ENCODE data around the gene B3GALNT2. TPM values are rescaled to one million over a fixed set of nuclear protein-coding genes. Genes with fewer than 3 reads are reported as not detected.

Gene B3GALNT2
- total and polyA plus RNA-seq, 12 donors, result 2.6 to 26.6 (median 21.4) TPM

DNA sequence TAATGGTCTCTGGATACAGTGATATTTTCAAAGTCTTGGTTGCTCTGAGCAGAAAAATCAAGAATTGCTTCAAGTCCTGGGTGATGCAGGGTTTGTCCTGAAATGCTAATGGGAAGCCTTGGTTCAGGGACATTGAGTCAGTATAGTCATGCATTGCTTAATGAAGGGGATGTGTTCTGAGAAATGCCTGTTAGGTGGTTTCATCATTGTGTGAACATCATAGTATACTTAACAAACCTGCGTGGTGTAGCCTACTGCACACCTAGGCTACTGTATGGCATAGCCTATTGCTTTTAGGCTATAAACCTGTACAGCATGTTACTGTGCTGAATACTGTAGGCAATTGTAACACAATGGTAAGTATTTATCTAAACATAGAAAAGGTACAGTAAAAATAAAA, 100.7 kb downstream of the B3GALNT2 start:
- intact Hi-C loops (cut with DNase I), result loop anchor here in 2 of 10 donors (10.0 kb wide), 1 partner anchor 59 kb away; no protein-coding TSS in a partner anchor
- 96 to 100% methylated on average over 1 of the region's 1 CpG for WGBS, 2 donors
- no peak for ATAC-seq
- no peaks in the 10 kb centered on the region for H3K9me3 ChIP-seq
- no peaks in the 10 kb centered on the region for H3K27me3 ChIP-seq
- no peak overlapping the region for H3K27ac ChIP-seq
- H3K4me3 ChIP-seq, result no peak overlapping the region
- peaks cover 0 to 32% (median 0%) of the 10 kb centered on the region in 9 donors for H3K36me3 ChIP-seq
- TF ChIP-seq, protein P1, sequence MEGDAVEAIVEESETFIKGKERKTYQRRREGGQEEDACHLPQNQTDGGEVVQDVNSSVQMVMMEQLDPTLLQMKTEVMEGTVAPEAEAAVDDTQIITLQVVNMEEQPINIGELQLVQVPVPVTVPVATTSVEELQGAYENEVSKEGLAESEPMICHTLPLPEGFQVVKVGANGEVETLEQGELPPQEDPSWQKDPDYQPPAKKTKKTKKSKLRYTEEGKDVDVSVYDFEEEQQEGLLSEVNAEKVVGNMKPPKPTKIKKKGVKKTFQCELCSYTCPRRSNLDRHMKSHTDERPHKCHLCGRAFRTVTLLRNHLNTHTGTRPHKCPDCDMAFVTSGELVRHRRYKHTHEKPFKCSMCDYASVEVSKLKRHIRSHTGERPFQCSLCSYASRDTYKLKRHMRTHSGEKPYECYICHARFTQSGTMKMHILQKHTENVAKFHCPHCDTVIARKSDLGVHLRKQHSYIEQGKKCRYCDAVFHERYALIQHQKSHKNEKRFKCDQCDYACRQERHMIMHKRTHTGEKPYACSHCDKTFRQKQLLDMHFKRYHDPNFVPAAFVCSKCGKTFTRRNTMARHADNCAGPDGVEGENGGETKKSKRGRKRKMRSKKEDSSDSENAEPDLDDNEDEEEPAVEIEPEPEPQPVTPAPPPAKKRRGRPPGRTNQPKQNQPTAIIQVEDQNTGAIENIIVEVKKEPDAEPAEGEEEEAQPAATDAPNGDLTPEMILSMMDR (IDR thresholded peaks at IDR 0.05), result no peak
- H3K4me1 ChIP-seq, result peaks cover 0 to 7% (median 3%) of the 10 kb centered on the region in 9 donors
- no peak for DNase-seq

DNA sequence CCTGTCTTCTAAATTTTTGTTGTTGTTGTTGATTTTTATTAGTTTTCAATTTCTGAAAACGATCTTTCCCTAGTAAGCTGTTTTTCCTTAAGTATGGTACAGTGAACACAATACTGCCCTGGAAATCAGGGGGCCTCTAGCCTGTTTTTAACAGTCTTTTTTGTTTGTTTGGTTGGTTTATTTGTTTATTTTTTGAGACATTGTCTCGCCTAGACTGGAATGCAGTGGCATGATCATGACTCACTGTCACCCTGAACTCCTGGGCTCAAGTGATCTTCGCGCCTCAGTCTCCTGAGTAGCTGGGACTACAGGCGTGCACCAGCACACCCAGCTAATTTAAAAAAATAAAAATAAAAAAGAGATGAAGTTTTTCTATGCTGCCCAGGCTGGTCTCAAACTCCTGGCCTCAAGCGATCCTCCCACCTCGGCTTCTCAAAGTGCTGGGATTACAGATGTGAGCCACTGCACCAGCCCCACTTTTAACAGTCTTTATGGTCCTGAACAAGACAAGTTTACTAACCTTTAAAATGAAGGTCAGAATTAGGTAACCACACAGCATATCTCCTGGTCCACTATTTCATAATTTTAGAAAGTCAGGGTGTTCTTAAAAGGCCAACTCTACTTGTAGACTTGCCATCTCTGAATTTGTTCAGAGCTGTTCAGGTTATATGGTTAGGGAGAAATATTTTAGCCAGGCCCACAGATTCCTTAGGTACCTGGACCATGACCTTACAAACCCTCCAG, 101.6 kb downstream of the B3GALNT2 start:
- Histone ChIP-seq H3K36me3 (peaks cover 0 to 32% (median 0%) of the 10 kb centered on the region in 9 donors), H3K4me3 (no peak overlapping the region), H3K9me3 (no peaks in the 10 kb centered on the region), H3K27ac (no peak overlapping the region), H3K4me1 (peaks cover 0 to 6% (median 0%) of the 10 kb centered on the region in 9 donors), H3K27me3 (no peaks in the 10 kb centered on the region)
- ATAC-seq, result no peak
- WGBS, 2 donors, result 97 to 98% methylated on average over 7 of the region's 7 CpGs
- TF ChIP-seq, protein P1 (IDR thresholded peaks at IDR 0.05), result no peak
- DNase-seq, result no peak
- intact Hi-C loops (cut with DNase I), result loop anchor here in 2 of 10 donors (10.0 kb wide), 1 partner anchor 58 kb away; no protein-coding TSS in a partner anchor

DNA sequence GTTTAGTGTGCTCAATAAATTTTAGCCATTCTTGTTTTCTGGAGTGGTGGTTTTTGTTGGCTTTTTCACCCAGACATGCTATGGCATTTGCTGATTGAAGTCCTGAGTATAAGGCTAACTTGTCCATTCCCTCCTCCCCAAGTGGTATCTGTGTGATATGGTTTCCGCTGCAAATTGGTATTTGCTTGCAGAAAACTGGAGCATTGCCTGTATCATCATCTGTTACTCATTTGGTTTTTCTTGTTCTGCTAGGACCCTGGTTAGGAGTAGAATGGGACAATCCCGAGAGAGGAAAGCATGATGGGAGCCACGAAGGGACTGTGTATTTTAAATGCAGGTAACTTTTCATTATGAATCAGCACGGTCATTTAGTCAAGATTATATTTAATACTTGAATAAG, 103.0 kb downstream of the B3GALNT2 start:
- no peak for DNase-seq
- intact Hi-C loops (cut with DNase I), result loop anchor here in 2 of 10 donors (10.0 kb wide), 1 partner anchor 56 kb away; no protein-coding TSS in a partner anchor
- Histone ChIP-seq H3K9me3 (no peaks in the 10 kb centered on the region), H3K4me1 (peaks cover 0 to 6% (median 0%) of the 10 kb centered on the region in 9 donors), H3K4me3 (no peak overlapping the region), H3K27me3 (no peaks in the 10 kb centered on the region), H3K36me3 (peaks cover 0 to 32% (median 0%) of the 10 kb centered on the region in 9 donors), H3K27ac (no peak overlapping the region)
- no peak for ATAC-seq
- TF ChIP-seq, protein P1 (IDR thresholded peaks at IDR 0.05), result no peak
- 88 to 90% methylated on average over 4 of the region's 4 CpGs for WGBS, 2 donors

Other genes starting within 250 kb of the B3GALNT2 start
- 10 to 100 TPM; 12.2 to 21.5 (median 15.5) TPM for gene ARID4B, start 176.3 kb downstream of the B3GALNT2 start, total RNA-seq
- 10 to 100 TPM in 1 of 2 donors, 1 to 10 TPM in 1; 4.8 to 17.8 TPM for gene ARID4B, start 176.3 kb downstream of the B3GALNT2 start, polyA plus RNA-seq
- 10 to 100 TPM; 27.6 to 40.0 (median 35.0) TPM for gene GGPS1, start 175.9 kb downstream of the B3GALNT2 start, total RNA-seq
- 10 to 100 TPM; 21.0 to 25.5 TPM for gene GGPS1, start 175.9 kb downstream of the B3GALNT2 start, polyA plus RNA-seq
- 10 to 100 TPM in 9 of 10 donors, 1 to 10 TPM in 1; 9.0 to 24.2 (median 20.0) TPM for gene TBCE, start 137.0 kb downstream of the B3GALNT2 start, total RNA-seq
- 10 to 100 TPM; 15.5 to 42.9 TPM for gene TBCE, start 137.0 kb downstream of the B3GALNT2 start, polyA plus RNA-seq
- gene GNG4, start 145.3 kb upstream of the B3GALNT2 start, total RNA-seq, result under 1 TPM in 2 of 10 donors, not detected in 8; 0.04 to 0.15 TPM
- gene GNG4, start 145.3 kb upstream of the B3GALNT2 start, polyA plus RNA-seq, result under 1 TPM in 1 of 2 donors, not detected in 1; 0.06 TPM